Left ventricle myocardium inferior (tissue), 1 donor: ENCODE data around the gene CCDC174. TPM values are rescaled to one million over a fixed set of nuclear protein-coding genes. Genes with fewer than 3 reads are reported as not detected.
A peak's percentile ranks its signal among the peaks of the same experiment; 100 is the strongest.

ENCODE experiments used
- DNase-seq: peaks from one replicate; pipeline ENCODE4 v3.0.0-alpha.2; 2020
- H3K27ac ChIP-seq: fragments of 200-600 bp; replicated peaks from 2 replicates; pipeline ENCODE4 v1.8.0; 2021
- H3K27me3 ChIP-seq: fragments of 200-600 bp; 2 replicates; pipeline ENCODE4 v1.8.0; 2021; ENCODE audit warnings: low read depth
- H3K36me3 ChIP-seq: fragments of 200-600 bp; 2 replicates; pipeline ENCODE4 v1.8.0; 2021
- H3K4me1 ChIP-seq: fragments of 200-600 bp; 2 replicates; pipeline ENCODE4 v1.8.0; 2021
- H3K4me3 ChIP-seq: fragments of 200-600 bp; 2 replicates; pipeline ENCODE4 v1.8.0; 2021; ENCODE audit warnings: mild to moderate bottlenecking, moderate library complexity
- H3K9me3 ChIP-seq: fragments of 200-600 bp; replicated peaks from 2 replicates; pipeline ENCODE4 v1.8.0; 2021
- intact Hi-C: fragments of 100-400 bp; cut with micrococcal nuclease; formaldehyde crosslinking; loops from one replicate; pipeline ENCODE4 v1.11.0; 2022
- total RNA-seq: library from RNA; stranded (reverse); fragmentation: NEBNext Ultra II Directional; extraction: Animal tissue kit (Norgen Biotek cat#: 25700); gene quantifications from one replicate; pipeline ENCODE4 v1.2.1, GENCODE V29; 2021
- TF ChIP-seq, protein P1 (sequence below): fragments of 200-600 bp; IDR thresholded peaks from 2 replicates; pipeline ENCODE4 v1.8.0; 2021; ENCODE audit warnings: antibody characterized with exemption, mild to moderate bottlenecking, borderline replicate concordance
- donor health status: DM: no; HTN: yes; CAD: no; lungs with severe emphysema.

The CCDC174 gene
- total RNA-seq, 1 donor from 2014 or later = 11.9 TPM

DNA sequence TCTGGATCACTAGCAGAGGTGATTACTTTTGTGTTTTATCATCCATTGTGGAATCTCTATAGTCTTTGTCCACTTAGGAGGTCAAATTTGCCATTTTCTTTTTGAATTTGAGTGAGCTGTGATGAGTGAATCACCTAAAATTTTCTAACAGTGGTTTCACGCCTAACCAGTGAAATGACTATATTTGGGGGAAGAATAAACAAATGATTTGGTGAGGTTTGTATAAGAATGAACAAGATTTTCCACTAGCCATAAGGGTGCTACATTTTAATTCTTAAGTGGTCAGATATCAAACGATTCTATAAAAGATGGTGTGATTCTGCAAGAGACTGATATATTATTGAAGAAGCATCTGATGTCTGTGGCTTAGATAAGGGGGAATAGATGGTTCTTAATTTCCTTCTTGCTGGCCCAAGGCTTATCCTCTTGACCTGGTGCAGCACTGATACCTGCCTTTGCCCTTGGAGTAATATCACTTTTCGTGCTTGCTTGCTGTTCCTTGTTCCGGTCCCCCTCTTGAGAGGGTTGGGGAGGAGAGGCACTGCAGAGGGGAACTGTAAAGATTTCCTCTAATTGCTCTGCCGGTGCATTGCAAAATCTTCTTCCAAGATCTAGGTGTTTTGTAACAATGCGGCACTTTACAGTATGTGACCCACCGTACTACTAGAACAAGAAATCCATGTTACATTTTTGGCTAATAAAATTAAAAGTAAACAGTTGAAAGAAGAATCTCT is 37.9 kb downstream of the CCDC174 start:
- Histone ChIP-seq H3K9me3 (peaks cover 15% of the 10 kb centered on the region), H3K4me3 (no peak overlapping the region), H3K36me3 (no peaks in the 10 kb centered on the region), H3K27ac (no peak overlapping the region), H3K4me1 (no peaks in the 10 kb centered on the region), H3K27me3 (no peaks in the 10 kb centered on the region)
- DNase-seq = no peak
- TF ChIP-seq, protein P1, sequence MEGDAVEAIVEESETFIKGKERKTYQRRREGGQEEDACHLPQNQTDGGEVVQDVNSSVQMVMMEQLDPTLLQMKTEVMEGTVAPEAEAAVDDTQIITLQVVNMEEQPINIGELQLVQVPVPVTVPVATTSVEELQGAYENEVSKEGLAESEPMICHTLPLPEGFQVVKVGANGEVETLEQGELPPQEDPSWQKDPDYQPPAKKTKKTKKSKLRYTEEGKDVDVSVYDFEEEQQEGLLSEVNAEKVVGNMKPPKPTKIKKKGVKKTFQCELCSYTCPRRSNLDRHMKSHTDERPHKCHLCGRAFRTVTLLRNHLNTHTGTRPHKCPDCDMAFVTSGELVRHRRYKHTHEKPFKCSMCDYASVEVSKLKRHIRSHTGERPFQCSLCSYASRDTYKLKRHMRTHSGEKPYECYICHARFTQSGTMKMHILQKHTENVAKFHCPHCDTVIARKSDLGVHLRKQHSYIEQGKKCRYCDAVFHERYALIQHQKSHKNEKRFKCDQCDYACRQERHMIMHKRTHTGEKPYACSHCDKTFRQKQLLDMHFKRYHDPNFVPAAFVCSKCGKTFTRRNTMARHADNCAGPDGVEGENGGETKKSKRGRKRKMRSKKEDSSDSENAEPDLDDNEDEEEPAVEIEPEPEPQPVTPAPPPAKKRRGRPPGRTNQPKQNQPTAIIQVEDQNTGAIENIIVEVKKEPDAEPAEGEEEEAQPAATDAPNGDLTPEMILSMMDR = no peak
- intact Hi-C loops = no loop called here

DNA sequence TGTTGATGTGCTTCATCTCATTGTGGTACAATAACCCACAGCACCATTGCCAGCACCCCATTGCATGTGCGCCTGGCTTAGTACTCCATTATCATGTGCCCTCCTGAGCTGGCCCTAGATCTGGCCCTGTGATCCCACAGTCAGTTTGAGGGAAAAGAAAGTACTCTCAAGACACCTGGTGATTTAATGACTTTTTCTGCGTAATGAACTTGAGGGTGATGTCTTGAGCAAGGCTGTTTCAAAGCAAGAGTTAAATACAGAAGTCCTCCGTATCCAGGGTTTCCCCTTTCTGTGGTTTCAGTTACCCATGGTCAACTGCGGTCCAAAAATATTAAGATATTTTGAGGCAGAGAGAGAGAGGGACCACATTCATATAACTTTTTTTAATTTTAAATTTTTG is 39.7 kb downstream of the CCDC174 start:
- no peaks in the 10 kb centered on the region for H3K36me3 ChIP-seq
- H3K27me3 ChIP-seq = no peaks in the 10 kb centered on the region
- no peaks in the 10 kb centered on the region for H3K4me1 ChIP-seq
- intact Hi-C loops = no loop called here
- no peak for DNase-seq
- TF ChIP-seq, protein P1 = no peak
- H3K27ac ChIP-seq = no peak overlapping the region
- H3K9me3 ChIP-seq = peaks cover 15% of the 10 kb centered on the region
- no peak overlapping the region for H3K4me3 ChIP-seq

DNA sequence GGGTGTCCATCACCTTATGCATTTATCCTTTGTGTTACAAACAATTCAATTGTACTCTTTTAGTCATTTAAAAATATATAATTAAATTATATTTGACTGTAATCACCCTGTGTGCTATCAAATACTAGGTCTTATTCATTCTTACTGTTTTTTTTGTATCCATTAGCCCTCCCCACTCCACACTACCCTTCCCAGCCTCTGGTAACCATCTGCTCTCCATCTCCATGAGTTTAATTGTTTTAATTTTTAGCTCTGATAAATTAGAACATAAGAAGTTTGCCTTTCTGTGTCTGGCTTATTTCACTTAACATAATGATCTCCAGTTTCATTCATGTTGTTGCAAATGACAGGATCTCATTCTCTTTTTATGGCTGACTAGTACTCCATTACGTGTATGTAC is 40.2 kb downstream of the CCDC174 start:
- H3K27ac ChIP-seq = no peak overlapping the region
- no peaks in the 10 kb centered on the region for H3K4me1 ChIP-seq
- TF ChIP-seq, protein P1 = no peak
- intact Hi-C loops = no loop called here
- no peaks in the 10 kb centered on the region for H3K36me3 ChIP-seq
- no peak for DNase-seq
- H3K4me3 ChIP-seq = no peak overlapping the region
- no peaks in the 10 kb centered on the region for H3K27me3 ChIP-seq
- peaks cover 15% of the 10 kb centered on the region for H3K9me3 ChIP-seq

DNA sequence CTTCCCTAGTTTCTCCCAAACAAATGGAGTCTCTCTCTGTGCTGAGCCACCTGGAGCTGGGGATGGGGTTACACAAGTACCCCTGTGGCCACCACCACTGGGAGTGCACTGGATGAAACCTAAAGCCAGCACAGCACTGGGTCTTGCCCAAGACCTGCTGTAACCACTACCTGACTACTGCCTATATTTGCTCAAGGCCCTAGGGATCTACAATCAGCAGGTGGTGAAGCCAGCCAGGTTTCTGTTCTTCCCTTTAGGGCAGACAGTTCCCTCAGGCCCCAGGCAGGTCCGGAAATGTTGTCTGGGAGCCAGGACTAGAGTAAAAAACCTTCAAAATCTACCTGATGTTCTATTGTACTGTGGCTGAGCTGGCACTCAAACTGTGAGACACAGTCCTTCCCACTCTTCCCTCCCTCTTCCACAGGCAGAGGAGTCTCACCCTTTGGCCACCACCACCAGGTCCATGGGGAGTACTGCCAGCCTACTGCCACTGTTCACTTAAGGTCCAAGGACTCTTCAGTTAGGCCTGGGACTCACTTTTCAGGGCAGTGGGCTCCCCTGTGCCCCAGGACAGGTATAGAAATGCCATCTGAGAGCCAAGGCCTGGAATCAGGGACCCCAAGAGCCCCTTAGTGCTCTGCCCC is 47.2 kb downstream of the CCDC174 start:
- H3K4me1 ChIP-seq = peaks cover 9% of the 10 kb centered on the region
- H3K9me3 ChIP-seq = peaks cover 3% of the 10 kb centered on the region
- H3K27ac ChIP-seq = no peak overlapping the region
- intact Hi-C loops = no loop called here
- no peaks in the 10 kb centered on the region for H3K36me3 ChIP-seq
- TF ChIP-seq, protein P1 = no peak
- no peak for DNase-seq
- no peak overlapping the region for H3K4me3 ChIP-seq
- H3K27me3 ChIP-seq = no peaks in the 10 kb centered on the region

DNA sequence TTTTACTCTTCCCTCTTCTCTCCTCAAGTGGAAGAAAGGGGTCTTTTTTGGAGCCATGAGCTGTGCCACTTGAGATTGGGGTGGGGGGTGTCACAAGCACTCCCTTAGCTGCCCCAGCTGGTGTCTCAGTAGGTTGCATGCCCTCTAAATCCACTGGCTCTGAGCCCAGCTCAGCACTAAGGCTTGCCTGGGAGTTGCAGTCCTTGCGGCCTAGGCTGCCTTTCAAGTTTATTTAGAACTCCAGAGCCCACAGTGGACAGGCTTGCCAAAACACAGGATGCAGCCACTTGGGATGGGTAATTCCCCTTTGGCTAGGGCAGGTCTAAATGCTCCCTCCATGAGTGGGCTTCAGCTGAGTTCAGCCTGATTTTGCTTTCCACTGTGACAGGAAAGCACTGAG is 48.1 kb downstream of the CCDC174 start:
- intact Hi-C loops = no loop called here
- H3K27me3 ChIP-seq = no peaks in the 10 kb centered on the region
- DNase-seq = peak; percentile 37
- H3K4me1 ChIP-seq = peaks cover 9% of the 10 kb centered on the region
- no peak overlapping the region for H3K4me3 ChIP-seq
- H3K27ac ChIP-seq = no peak overlapping the region
- TF ChIP-seq, protein P1 = no peak
- no peaks in the 10 kb centered on the region for H3K36me3 ChIP-seq
- H3K9me3 ChIP-seq = no peaks in the 10 kb centered on the region
